HG03025 (cell line): ENCODE data around the gene USH2A.

Experiments
- ATAC-seq: cut with Tn5 transposase; IDR thresholded peaks from one replicate; pipeline ENCODE4 v1.9.1; 2021; ENCODE audit warnings: mild to moderate bottlenecking, moderate library complexity; ENCODE audit not compliant: unreplicated experiment, low FRiP score

The USH2A gene

GRCh38 chr1:215748431-215748830 lies 674.8 kb downstream of the USH2A start:
- no peak for ATAC-seq

- ATAC-seq = no peak
Measured at GRCh38 chr1:215744419-215744818, 678.8 kb downstream of the USH2A start.

GRCh38 chr1:215739025-215739424 lies 684.2 kb downstream of the USH2A start:
- ATAC-seq = no peak

GRCh38 chr1:215731699-215732098 lies 691.5 kb downstream of the USH2A start:
- ATAC-seq = no peak

GRCh38 chr1:215730600-215730999 lies 692.6 kb downstream of the USH2A start:
- ATAC-seq = no peak

GRCh38 chr1:215728169-215728568 lies 695.1 kb downstream of the USH2A start:
- no peak for ATAC-seq

GRCh38 chr1:215720126-215720525 lies 703.1 kb downstream of the USH2A start:
- ATAC-seq = no peak

GRCh38 chr1:215719552-215719951 lies 703.7 kb downstream of the USH2A start:
- no peak for ATAC-seq

- no peak for ATAC-seq
Measured at GRCh38 chr1:215718575-215719287, 704.5 kb downstream of the USH2A start.

- ATAC-seq = no peak
Measured at GRCh38 chr1:215717677-215718426, 705.4 kb downstream of the USH2A start.

GRCh38 chr1:215710899-215711225 lies 712.4 kb downstream of the USH2A start:
- ATAC-seq = no peak

GRCh38 chr1:215710036-215710898 lies 713.0 kb downstream of the USH2A start:
- ATAC-seq = peak; percentile 68

- peak; percentile 68 for ATAC-seq
Measured at GRCh38 chr1:215704089-215704860, 719.0 kb downstream of the USH2A start.

- ATAC-seq = no peak
Measured at GRCh38 chr1:215682232-215682631, 741.0 kb downstream of the USH2A start.

- no peak for ATAC-seq
Measured at GRCh38 chr1:215681041-215681440, 742.2 kb downstream of the USH2A start.

- ATAC-seq = no peak
Measured at GRCh38 chr1:215679231-215679630, 744.0 kb downstream of the USH2A start.

- ATAC-seq = no peak
Measured at GRCh38 chr1:215677112-215677511, 746.1 kb downstream of the USH2A start.

- no peak for ATAC-seq
Measured at GRCh38 chr1:215673943-215674342, 749.3 kb downstream of the USH2A start.

GRCh38 chr1:215672482-215672881 lies 750.8 kb downstream of the USH2A start:
- no peak for ATAC-seq

GRCh38 chr1:215669806-215670491 lies 753.3 kb downstream of the USH2A start:
- ATAC-seq = no peak
